Gastrocnemius medialis (tissue), 4 donors: ENCODE results near the gene MTLN. TPM values are rescaled to one million over a fixed set of nuclear protein-coding genes. Genes with fewer than 3 reads are reported as not detected.

Experiments
- ATAC-seq, 2 donors: fragments of 150-250 bp; one replicate each; pipeline ENCODE4 v1.9.1; 2016
- DNase-seq, 2 donors: peaks; one replicate each; pipeline ENCODE4 v3.0.0-alpha.2; 2019
- H3K27ac ChIP-seq, 4 donors: fragments of 200-600 bp; sonication (generic); 1 replicate in 1 of 4; 2 replicates in 3 of 4; pipeline ENCODE4 v1.5.1; 2016 to 2018; ENCODE audit warnings: mild to moderate bottlenecking in 2 of 4, moderate library complexity in 1 of 4
- H3K27me3 ChIP-seq, 3 donors: fragments of 200-600 bp; sonication (generic) in 2 of 3; 1 replicate in 1 of 3; 2 replicates in 2 of 3; pipeline versions ENCODE4 v1.5.1 to v1.6.0; 2016 to 2019; ENCODE audit warnings: mild to moderate bottlenecking in 1 of 3, moderate library complexity in 1 of 3
- H3K36me3 ChIP-seq, 2 donors: fragments of 200-600 bp; sonication (generic) in 1 of 2; one replicate each; pipeline ENCODE4 v1.5.1; 2017 to 2018
- H3K4me1 ChIP-seq, 2 donors: fragments of 200-600 bp; sonication (generic) in 1 of 2; one replicate each; pipeline ENCODE4 v1.5.1; 2016 to 2017; ENCODE audit warnings: mild to moderate bottlenecking in 2 of 2
- H3K4me3 ChIP-seq, 4 donors: fragments of 200-600 bp; sonication (generic) in 3 of 4; 1 replicate in 1 of 4; 2 replicates in 3 of 4; pipeline ENCODE4 v1.5.1; 2016 to 2019; ENCODE audit warnings: mild to moderate bottlenecking in 2 of 4
- H3K9me3 ChIP-seq, 3 donors: fragments of 200-600 bp; sonication (generic) in 2 of 3; 1 replicate in 1 of 3; 2 replicates in 2 of 3; pipeline ENCODE4 v1.5.1; 2016 to 2019
- CTCF ChIP-seq, 5 experiments: fragments of 450-650 bp in 3 of 5; fragments of 200-600 bp in 2 of 5; sonication (generic) in 2 of 5; IDR thresholded peaks in 4 of 5; conservative IDR thresholded peaks in 1 of 5; 1 replicate in 4 of 5; 2 replicates in 1 of 5; pipeline ENCODE4 v1.5.1; 2016 to 2019; ENCODE audit warnings: antibody characterized with exemption in 5 of 5, mild to moderate bottlenecking in 3 of 5, moderate library complexity in 3 of 5
- POLR2A ChIP-seq, 2 donors: fragments of 450-650 bp; IDR thresholded peaks; one replicate each; pipeline ENCODE4 v1.6.1; 2017; ENCODE audit warnings: antibody characterized with exemption in 2 of 2, mild to moderate bottlenecking in 2 of 2, moderate library complexity in 2 of 2
- in situ Hi-C, 4 donors: fragments of 200-750 bp; cut with MboI; loops; one replicate each; pipeline versions ENCODE4 v1.15.0 to v1.8.0; 2017; ENCODE audit warnings: low sequenced_read_pairs in 4 of 4
- intact Hi-C: fragments of 100-400 bp; cut with DNase I; formaldehyde crosslinking; loops from one replicate; pipeline ENCODE4 v1.15.1; 2023; ENCODE audit warnings: low total_unique reads
- total RNA-seq, 4 donors: library from RNA; depleted of rRNA; stranded (reverse); fragments of >200 nt; gene quantifications; one replicate each; pipeline versions ENCODE4 v1.1.0 to v1.2.3, GENCODE V29; 2016

MTLN gene
- total RNA-seq, 4 donors from 2014 or later: 141 to 685 (median 391) TPM

GRCh38 chr2:110180036-110180435, 32.3 kb downstream of the MTLN start:
- peak overlapping the region; percentile 2 to 57 (median 34) for H3K27ac ChIP-seq
- no peaks in the 10 kb centered on the region for H3K27me3 ChIP-seq
- in situ Hi-C loops (no loop called here), intact Hi-C loops (no loop called here)
- DNase-seq (no peak), ATAC-seq (no peak)
- TF ChIP-seq CTCF (IDR thresholded peaks at IDR 0.05 in 4 of 5, conservative IDR thresholded peaks at IDR 0.05 in 1 of 5) (no peak), POLR2A (IDR thresholded peaks at IDR 0.05) (no peak)
- H3K4me3 ChIP-seq: no peak overlapping the region
- peaks cover 24 to 28% of the 10 kb centered on the region in 2 donors for H3K4me1 ChIP-seq
- H3K9me3 ChIP-seq: no peaks in the 10 kb centered on the region
- no peaks in the 10 kb centered on the region for H3K36me3 ChIP-seq

- TF ChIP-seq POLR2A (IDR thresholded peaks at IDR 0.05) (no peak), CTCF (IDR thresholded peaks at IDR 0.05 in 4 of 5, conservative IDR thresholded peaks at IDR 0.05 in 1 of 5) (no peak)
These were observed 38.8 kb downstream of the MTLN start for GRCh38 chr2:110173523-110173922.

GRCh38 chr2:110172506-110172905, 39.8 kb downstream of the MTLN start:
- H3K27ac ChIP-seq: peak overlapping the region in 1 of 4 donors; percentile 88
- DNase-seq (no peak), ATAC-seq (no peak)
- no peaks in the 10 kb centered on the region for H3K36me3 ChIP-seq
- TF ChIP-seq CTCF (IDR thresholded peaks at IDR 0.05 in 4 of 5, conservative IDR thresholded peaks at IDR 0.05 in 1 of 5): no peak
- TF ChIP-seq POLR2A (IDR thresholded peaks at IDR 0.05): no peak
- peaks cover 22 to 29% of the 10 kb centered on the region in 2 donors for H3K4me1 ChIP-seq
- no peaks in the 10 kb centered on the region for H3K27me3 ChIP-seq
- H3K4me3 ChIP-seq: no peak overlapping the region
- no peaks in the 10 kb centered on the region for H3K9me3 ChIP-seq
- intact Hi-C loops: no loop called here
- in situ Hi-C loops: no loop called here

More at GRCh38 chr2:110173523-110173922, 38.8 kb downstream of the MTLN start:
- in situ Hi-C loops: no loop called here
- intact Hi-C loops: no loop called here
- H3K4me1 ChIP-seq: peaks cover 18 to 28% of the 10 kb centered on the region in 2 donors
- ATAC-seq (no peak), DNase-seq (no peak)
- no peaks in the 10 kb centered on the region for H3K9me3 ChIP-seq
- no peak overlapping the region for H3K4me3 ChIP-seq
- H3K27me3 ChIP-seq: no peaks in the 10 kb centered on the region
- H3K36me3 ChIP-seq: no peaks in the 10 kb centered on the region
- no peak overlapping the region for H3K27ac ChIP-seq

GRCh38 chr2:110170102-110170501, 42.2 kb downstream of the MTLN start:
- peak; percentile 88 to 92 for ATAC-seq
- Histone ChIP-seq H3K4me1 (peaks cover 39 to 43% of the 10 kb centered on the region in 2 donors), H3K36me3 (no peaks in the 10 kb centered on the region), H3K4me3 (peak overlapping the region; percentile 56 to 59 (median 58)), H3K27me3 (no peaks in the 10 kb centered on the region), H3K9me3 (no peaks in the 10 kb centered on the region), H3K27ac (peak overlapping the region; percentile 86 to 93 (median 88))
- peak; percentile 15 to 60 for DNase-seq
- intact Hi-C loops (loop anchor here (1.0 to 2.0 kb wide), 2 partner anchors 34 to 45 kb away; no protein-coding TSS in a partner anchor), in situ Hi-C loops (no loop called here)
- TF ChIP-seq CTCF (IDR thresholded peaks at IDR 0.05 in 4 of 5, conservative IDR thresholded peaks at IDR 0.05 in 1 of 5) (no peak), POLR2A (IDR thresholded peaks at IDR 0.05) (peak; percentile 23 to 66)
